CD4-positive, alpha-beta T cell treated with Interleukin-4 for 4 hours (primary cell): ENCODE measurements around the gene CGB2.
A peak's percentile ranks its signal among the peaks of the same experiment; 100 is the strongest.

Source experiments
- DNase-seq: peaks from one replicate; pipeline ENCODE4 v3.0.0-alpha.2; 2020

The CGB2 gene

DNA sequence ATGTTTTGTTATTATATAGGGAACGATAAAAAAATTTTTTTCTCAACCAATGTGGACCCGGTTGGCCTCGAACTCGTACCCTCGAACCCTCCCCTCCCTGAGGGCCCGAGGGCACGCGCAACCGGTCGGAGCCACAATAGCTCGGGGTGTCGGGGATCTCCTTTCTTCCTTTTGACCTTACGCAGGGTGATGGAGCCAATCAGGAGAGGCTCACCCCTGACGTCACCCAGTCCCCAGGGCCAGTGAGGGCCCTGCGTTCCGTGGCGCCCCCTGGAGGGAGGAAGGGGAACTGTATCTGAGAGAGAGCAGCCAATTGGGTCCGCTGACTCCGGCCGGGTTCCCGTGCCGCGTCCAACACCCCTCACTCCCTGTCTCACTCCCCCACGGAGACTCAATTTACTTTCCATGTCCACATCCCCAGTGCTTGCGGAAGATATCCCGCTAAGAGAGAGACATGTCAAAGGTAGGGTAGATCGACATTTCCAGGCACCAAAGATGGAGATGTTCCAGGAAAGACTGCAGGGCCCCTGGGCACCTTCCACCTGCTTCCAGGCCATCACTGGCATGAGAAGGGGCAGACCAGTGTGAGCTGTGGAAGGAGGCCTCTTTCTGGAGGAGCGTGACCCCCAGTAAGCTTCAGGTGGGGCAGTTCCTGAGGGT, at the start of gene CGB2:
TSS of gene CGB2 (plus strand) at position 249 of the 660 bp plus-strand sequence. CDS start at position 455, 206 bp downstream.
- peak; percentile 27 for DNase-seq

- DNase-seq, result no peak
Measured at GRCh38 chr19:48982280-48982679, 49.4 kb upstream of the CGB2 start.

GRCh38 chr19:48985711-48986110, 46.0 kb upstream of the CGB2 start:
- DNase-seq, result no peak

GRCh38 chr19:48986211-48986610, 45.5 kb upstream of the CGB2 start:
- no peak for DNase-seq

DNA sequence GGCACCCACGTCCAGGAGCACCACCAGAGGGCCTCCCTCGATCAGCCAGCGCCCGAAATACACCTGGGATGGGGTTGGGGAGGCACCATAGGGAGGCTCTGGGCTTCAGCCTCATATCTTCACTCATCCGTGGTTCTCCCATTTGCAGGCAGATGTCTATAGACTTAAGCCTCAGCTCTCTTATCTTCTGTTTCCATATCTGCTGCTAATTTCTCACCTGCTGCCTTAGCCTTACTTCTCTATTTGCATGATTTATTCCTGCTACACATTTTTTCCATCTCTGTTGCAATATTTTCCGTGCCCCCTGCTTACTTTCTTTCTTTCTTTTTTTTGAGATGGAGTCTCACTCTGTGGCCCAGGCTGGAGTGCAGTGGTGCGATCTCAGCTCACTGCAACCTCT, 44.4 kb upstream of the CGB2 start:
- DNase-seq, result no peak

DNA sequence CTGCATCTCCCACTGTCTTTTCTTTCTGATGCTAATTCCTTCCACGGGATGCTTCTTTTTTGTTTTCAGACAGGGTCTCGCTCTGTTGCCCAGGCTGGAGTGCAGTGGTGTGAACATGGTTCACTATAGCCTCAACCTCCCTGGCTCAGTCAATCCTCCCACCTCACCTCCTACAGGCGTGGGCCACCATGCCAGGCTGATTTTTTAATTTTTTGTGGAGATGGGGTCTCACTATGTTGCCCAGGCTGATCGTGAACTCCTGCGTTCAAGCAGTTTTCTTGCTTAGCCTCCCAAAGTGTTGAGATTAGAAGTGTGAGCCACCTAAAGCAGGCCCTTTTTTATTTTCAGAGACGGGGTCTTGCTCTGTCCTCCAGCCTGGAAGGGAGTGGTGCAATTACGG, 43.4 kb upstream of the CGB2 start:
- no peak for DNase-seq

GRCh38 chr19:48988860-48989259, 42.8 kb upstream of the CGB2 start:
- DNase-seq, result no peak

DNA sequence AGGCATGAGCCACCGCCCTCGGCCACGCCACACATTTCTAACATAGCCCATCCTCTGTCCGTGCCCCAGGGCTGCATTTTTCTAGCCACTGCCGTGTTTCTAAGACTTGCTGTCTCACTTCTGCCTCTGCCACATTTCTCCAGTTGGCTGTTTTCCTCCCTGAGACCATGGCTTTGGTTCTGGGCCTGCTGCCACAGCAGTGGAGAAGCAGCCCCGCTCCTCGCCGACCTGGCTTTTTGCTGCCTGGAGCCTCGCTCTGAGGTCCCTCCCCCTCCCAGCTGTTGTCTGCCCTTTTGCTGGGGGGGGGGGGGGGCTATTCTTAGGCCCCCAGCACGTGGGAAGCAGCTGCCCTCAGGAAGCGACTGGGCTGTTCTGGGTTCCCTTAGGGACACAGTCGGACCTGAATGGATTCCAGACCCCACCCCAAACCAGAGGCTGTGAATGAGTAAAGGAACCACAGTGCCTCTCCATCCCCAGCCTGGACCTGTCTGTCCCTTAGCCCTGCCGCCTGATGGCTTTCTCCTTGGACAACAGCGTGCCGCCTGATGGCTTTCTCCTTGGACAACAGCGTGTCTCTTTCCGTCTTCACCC, 41.9 kb upstream of the CGB2 start:
- DNase-seq, result no peak

DNA sequence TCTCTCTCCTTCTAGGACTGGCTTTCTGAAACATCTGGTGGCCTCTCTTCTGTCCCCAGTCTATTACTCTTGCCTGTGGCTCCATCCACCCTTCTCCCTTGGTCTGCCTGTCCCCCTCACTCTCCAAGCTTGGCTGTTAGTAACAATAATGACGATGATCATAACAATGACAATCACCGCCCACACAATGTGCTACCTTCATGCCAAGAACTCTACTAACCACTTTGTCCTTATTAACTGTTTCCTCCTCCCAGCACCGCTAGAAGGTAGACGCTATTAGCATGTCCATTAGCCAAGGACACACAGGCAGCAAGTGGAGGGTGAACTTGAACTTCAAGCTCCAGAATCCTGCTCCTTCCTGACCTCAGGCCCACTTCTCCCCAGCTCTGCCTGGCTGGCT, 41.3 kb upstream of the CGB2 start:
- DNase-seq, result no peak

DNA sequence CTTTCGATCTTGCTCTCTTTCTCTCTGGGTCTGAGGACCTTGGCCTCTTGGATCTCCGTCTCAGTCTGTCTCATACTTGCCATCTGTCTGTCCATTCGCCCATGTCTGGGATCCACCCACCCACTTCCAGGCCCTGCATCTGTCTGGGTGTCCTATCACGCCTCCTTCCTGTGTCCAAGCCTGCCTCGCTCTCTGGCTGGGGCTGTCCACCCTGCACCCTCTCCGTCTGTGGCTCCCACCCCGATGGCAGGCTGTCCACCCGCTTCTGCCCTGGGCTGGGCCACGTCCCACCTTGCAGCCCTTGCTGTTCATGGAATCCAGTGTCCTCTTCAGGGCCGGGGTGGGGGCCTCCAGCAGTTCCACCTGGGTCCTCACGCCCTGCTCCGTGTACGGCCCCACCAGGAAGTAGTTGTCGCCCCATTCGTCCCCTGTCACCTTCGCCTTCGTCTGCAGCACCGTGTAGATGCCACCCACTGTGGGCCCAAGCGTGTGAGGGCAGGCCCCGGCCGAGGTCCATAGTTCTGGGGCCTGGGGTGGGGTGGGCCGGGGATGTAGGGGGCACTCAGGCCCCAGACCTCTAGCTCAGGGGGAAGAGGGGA, 40.6 kb upstream of the CGB2 start:
- no peak for DNase-seq

GRCh38 chr19:48991873-48992580, 39.7 kb upstream of the CGB2 start:
- no peak for DNase-seq

GRCh38 chr19:48992581-48993174, 39.0 kb upstream of the CGB2 start:
- DNase-seq, result no peak

GRCh38 chr19:48993175-48994034, 38.3 kb upstream of the CGB2 start, which contains the start of the genes GYS1 and RUVBL2:
Gene GYS1 (minus strand): TSS chr19:48993309. CDS start chr19:48993112, 197 bp downstream.
Gene RUVBL2 (plus strand): TSS chr19:48993887. CDS start chr19:48993912, 25 bp downstream.
- DNase-seq, result peak; percentile 100

- DNase-seq, result no peak
Measured at GRCh38 chr19:48994035-48994386, 37.7 kb upstream of the CGB2 start.

GRCh38 chr19:48997972-48998371, 33.7 kb upstream of the CGB2 start:
- DNase-seq, result peak; percentile 27

DNA sequence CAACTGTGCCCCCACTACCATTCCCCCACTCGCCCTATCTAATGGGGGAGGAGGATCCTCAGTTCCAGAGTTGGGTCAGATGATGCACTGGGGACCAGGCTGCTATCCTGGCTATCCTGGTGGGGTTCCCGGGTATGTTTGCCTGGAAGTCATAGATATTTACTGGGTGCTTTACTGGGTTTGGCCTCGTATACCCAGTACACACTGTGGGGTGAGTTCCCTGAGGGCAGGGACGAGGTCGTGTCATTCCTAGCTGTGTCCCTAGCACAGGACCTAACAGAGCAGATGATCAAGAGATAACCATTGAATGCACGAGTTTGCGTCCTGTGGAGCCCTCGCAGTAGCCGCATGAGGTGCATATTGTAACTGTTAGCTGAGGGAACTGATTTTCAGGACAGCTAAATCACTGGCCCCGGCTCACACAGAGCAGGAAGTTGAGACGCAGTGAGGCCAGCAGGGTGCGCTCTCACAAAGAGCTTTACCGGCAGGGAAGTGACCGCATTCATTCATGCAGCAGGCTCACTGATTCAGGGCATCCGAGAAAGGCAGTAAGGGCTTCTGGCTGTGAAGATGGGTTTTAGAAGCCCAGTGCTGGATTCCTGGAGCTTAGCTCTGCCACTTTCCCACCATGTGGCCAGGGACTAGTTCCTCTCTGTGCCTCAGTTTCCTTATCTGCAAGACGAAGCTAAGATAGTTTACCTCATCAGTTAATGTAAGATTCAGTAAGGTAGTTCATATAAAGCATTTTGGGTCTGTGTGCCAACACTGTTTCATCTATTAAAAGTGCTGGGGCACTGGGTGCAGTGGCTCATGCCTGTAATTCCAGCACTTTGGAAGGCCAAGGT, 32.0 kb upstream of the CGB2 start:
- peak; percentile 67 for DNase-seq

DNA sequence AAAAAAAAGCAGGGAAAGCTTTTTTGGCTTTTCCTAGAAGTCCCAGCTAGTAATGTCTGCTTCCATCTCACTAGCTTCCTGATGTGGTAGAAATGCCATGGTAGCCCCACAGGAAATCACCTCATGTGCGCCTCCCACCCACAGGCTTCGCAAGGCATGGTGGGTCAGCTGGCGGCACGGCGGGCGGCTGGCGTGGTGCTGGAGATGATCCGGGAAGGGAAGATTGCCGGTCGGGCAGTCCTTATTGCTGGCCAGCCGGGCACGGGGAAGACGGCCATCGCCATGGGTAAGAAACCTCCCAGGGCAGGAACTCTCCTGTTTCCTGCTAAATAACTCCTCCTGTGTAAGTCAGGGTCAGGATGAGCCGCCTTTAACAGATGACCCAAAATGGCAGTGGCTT, 27.6 kb upstream of the CGB2 start:
- DNase-seq, result no peak

DNA sequence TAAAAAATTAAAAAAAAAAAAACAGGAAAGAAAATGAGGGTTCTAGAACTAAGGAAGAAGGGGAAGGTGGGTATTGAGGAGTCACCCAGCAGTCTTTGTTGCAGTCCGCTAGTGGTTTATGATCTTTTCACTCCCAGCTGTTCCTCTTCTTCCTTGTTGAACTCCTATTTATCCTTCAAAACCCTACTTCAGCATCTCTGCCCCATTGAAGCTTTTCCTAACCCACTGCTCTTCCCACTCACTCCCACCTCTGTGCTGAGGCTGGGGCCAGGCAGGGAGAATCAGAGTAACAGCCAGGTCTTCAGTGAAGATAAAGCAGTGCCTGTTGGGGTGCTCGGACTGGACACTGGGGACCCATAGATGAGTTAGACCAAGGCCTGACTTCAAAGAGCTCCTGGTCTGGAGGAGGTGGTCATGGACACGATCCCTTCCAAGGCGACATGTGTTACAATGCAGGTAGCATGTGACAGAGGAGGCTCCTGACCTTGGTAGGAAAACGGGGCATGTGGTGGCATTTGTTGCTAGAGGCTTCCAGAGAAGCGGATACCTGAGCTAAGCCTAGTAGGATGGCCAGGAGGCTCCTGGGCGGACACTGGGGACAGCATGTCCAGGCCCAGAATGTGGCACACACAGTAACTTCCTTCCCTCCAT, 26.6 kb upstream of the CGB2 start:
- DNase-seq, result no peak

GRCh38 chr19:49006905-49007304, 24.8 kb upstream of the CGB2 start:
- no peak for DNase-seq

DNA sequence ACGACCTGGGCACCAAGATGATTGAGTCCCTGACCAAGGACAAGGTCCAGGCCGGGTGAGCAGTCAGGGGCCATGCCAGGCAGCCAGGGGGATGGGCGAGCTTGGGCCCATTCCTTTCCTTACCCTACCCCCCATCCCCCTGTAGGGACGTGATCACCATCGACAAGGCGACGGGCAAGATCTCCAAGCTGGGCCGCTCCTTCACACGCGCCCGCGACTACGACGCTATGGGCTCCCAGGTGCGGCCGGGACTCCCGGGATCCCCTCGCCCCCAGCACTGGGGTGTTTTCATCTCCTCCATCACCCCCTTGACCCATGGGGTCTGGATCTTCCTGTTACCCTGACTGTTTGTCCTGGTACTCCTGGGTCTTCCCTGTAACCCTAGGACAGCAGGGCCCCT, 21.9 kb upstream of the CGB2 start:
- DNase-seq, result no peak

GRCh38 chr19:49010453-49010852, 21.2 kb upstream of the CGB2 start:
- DNase-seq, result no peak
